Astrocyte of the spinal cord (primary cell): ENCODE measurements around the gene SCAMP4.

Experiments
- DNase-seq: peaks from one replicate; pipeline ENCODE4 v3.0.0; 2011; ENCODE audit warnings: low read depth, low spot score
- H3K4me3 ChIP-seq: 2 replicates; pipeline ENCODE4 v1.5.1; 2011; ENCODE audit warnings: low read depth, mild to moderate bottlenecking, low read length, moderate library complexity
- in situ Hi-C: cut with HindIII; loops from 2 replicates; pipeline ENCODE4 v1.10.0; 2017; ENCODE audit warnings: low sequenced_read_pairs
- TF ChIP-seq, protein P1 (sequence below): IDR thresholded peaks from 2 replicates; pipeline ENCODE4 v1.5.1; 2012; ENCODE audit warnings: low read depth, mild to moderate bottlenecking, low read length, inconsistent platforms

SCAMP4 gene

DNA sequence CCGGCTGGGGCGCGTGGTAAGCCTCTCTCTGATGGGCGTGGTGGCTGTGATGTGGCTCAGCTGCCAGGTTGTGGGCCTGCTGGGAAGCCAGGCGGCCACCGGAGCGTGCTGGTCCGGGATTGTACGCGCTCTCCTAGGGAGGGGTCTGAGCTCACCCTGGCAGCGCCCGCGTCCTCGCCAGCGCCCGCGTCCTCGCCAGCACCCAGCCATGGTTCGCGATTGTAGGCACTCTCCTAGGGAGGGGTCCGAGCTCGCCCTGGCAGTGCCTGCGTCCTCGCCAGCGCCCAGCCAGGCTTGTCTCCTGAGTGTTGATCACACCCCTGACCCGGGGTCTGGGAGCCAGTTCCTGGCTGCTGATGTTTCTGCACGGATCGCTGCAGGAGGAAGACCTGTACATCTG lies 13.8 kb downstream of the SCAMP4 start:
- TF ChIP-seq, protein P1, sequence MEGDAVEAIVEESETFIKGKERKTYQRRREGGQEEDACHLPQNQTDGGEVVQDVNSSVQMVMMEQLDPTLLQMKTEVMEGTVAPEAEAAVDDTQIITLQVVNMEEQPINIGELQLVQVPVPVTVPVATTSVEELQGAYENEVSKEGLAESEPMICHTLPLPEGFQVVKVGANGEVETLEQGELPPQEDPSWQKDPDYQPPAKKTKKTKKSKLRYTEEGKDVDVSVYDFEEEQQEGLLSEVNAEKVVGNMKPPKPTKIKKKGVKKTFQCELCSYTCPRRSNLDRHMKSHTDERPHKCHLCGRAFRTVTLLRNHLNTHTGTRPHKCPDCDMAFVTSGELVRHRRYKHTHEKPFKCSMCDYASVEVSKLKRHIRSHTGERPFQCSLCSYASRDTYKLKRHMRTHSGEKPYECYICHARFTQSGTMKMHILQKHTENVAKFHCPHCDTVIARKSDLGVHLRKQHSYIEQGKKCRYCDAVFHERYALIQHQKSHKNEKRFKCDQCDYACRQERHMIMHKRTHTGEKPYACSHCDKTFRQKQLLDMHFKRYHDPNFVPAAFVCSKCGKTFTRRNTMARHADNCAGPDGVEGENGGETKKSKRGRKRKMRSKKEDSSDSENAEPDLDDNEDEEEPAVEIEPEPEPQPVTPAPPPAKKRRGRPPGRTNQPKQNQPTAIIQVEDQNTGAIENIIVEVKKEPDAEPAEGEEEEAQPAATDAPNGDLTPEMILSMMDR = no peak
- H3K4me3 ChIP-seq = no peak overlapping the region
- no peak for DNase-seq
- in situ Hi-C loops = no loop called here

DNA sequence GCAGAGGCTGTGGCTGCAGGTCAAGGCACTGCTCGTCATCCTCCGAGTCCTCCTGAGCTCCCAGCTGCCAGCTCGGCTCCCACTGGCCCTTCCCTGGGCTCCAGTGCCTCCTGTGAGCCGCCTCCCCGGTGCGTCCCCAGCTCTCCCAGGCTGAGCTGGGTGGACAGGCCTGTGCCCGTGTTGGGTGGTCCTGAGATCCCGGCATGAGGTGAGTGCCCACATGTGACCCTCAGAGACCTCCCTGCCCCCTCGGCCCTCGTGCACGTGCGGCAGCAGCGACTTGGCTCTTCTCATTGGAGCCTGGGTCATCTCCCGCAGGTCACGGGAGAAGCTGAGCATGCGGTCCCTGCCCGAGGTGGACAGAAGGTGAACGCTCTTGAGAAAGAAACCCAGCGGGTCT lies 15.4 kb downstream of the SCAMP4 start:
- in situ Hi-C loops = no loop called here
- no peak overlapping the region for H3K4me3 ChIP-seq
- no peak for DNase-seq
- TF ChIP-seq, protein P1 = no peak

DNA sequence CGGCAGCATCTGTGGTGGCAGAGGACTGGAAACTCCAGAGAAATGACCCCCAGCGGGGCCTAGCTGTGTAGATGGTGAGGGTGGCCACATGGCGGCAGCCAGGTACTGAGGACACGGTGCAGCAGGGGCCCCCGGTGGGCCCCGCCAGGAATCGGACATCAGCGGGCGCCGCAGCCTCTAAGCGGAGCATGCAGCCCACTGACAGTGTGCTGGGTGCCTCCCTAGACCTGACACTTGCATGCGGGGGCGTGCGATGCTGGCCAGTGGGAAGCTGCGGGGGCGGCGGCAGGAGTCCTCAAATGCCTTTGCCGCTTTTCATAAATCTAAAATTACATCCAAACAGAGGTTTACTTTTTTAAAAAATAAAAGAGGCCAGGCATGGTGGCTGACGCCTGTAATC lies 16.1 kb downstream of the SCAMP4 start:
- H3K4me3 ChIP-seq = no peak overlapping the region
- no peak for DNase-seq
- TF ChIP-seq, protein P1 = no peak
- in situ Hi-C loops = no loop called here

DNA sequence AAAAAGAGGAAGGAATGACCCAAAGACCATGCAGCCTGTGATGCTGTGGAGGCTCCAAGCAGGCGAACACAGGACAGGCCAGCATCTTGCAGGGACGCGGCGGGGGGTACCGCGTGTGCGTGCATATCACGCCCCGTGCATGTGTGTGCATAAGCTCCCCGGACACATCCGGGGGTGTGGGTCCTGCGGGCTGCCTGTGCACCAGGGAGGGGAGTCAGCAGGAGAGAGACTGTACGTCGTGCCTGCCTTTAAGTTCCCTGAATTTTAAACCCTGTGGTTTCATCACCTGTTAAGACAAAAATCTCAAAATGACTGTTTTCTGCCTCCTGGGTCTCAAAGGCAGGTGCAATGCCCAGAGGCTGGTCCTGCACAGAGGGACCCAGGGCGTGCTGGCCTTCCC lies 16.6 kb downstream of the SCAMP4 start:
- in situ Hi-C loops = no loop called here
- TF ChIP-seq, protein P1 = no peak
- DNase-seq = no peak
- no peak overlapping the region for H3K4me3 ChIP-seq

DNA sequence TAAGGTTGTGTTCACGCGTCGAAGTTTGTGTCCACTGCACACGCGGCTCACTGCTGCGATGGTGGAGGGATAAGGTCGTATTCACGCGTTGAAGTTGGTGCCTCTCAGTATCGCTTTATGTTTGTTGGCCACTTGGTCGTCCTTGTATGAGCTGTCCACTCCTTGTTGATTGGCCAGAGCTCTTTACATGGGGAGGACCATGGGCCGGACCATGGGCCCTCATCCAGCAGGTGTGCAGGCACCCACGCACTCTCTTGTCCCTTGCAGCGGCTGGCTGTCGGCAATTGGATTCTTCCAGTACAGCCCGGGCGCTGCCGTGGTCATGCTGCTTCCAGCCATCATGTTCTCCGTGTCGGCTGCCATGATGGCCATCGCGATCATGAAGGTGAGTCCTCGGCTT lies 17.6 kb downstream of the SCAMP4 start:
- in situ Hi-C loops = no loop called here
- DNase-seq = no peak
- no peak overlapping the region for H3K4me3 ChIP-seq
- TF ChIP-seq, protein P1 = no peak

GRCh38 chr19:1923319-1923718 lies 18.1 kb downstream of the SCAMP4 start:
- in situ Hi-C loops = no loop called here
- no peak for DNase-seq
- H3K4me3 ChIP-seq = no peak overlapping the region
- TF ChIP-seq, protein P1 = no peak
